Thyroid gland (tissue), 4 donors: ENCODE data around the gene IQGAP3. TPM values are rescaled to one million over a fixed set of nuclear protein-coding genes. Genes with fewer than 3 reads are reported as not detected.
"Not testable (repeated sequence)": the region's sequence is repeated elsewhere in the genome, so short reads cannot be mapped to it uniquely, and the experiment has no call there.

Source experiments
- DNase-seq, 2 donors: peaks; one replicate each; pipeline ENCODE4 v3.0.0-alpha.2; 2019
- H3K27ac ChIP-seq, 3 donors: fragments of 200-600 bp; sonication (generic); 1 replicate in 2 of 3; 2 replicates in 1 of 3; pipeline ENCODE4 v1.5.1; 2016 to 2019; ENCODE audit warnings: mild to moderate bottlenecking in 1 of 3, moderate library complexity in 1 of 3
- H3K27me3 ChIP-seq: fragments of 200-600 bp; sonication (generic); one replicate; pipeline ENCODE4 v1.5.1; 2019
- H3K36me3 ChIP-seq, 2 donors: fragments of 200-600 bp; sonication (generic); one replicate each; pipeline ENCODE4 v1.5.1; 2016 to 2019
- H3K4me1 ChIP-seq, 2 donors: fragments of 200-600 bp; sonication (generic); one replicate each; pipeline ENCODE4 v1.5.1; 2017 to 2019
- H3K4me3 ChIP-seq, 3 donors: fragments of 200-600 bp; sonication (generic); replicated peaks in 1 of 3; 1 replicate in 2 of 3; 2 replicates in 1 of 3; pipeline ENCODE4 v1.5.1; 2016; ENCODE audit warnings: mild to moderate bottlenecking in 1 of 3
- H3K9me3 ChIP-seq: fragments of 200-600 bp; sonication (generic); one replicate; pipeline ENCODE4 v1.5.1; 2017
- CTCF ChIP-seq, 6 experiments: fragments of 200-600 bp in 3 of 6; fragments of 450-650 bp in 3 of 6; sonication (generic) in 3 of 6; IDR thresholded peaks; one replicate each; pipeline ENCODE4 v1.5.1; 2016 to 2019; ENCODE audit warnings: antibody characterized with exemption in 6 of 6, mild to moderate bottlenecking in 2 of 6, inconsistent platforms in 1 of 6, moderate library complexity in 1 of 6
- POLR2A ChIP-seq, 2 donors: fragments of 450-650 bp; IDR thresholded peaks; one replicate each; pipeline ENCODE4 v1.6.1; 2017; ENCODE audit warnings: antibody characterized with exemption in 2 of 2, mild to moderate bottlenecking in 2 of 2, moderate library complexity in 1 of 2
- WGBS, 2 donors: methylation state at CpG; one replicate each; pipeline ENCODE4 v1.1.5; 2017; 5-methylcytosine and 5-hydroxymethylcytosine counted together
- intact Hi-C: fragments of 100-400 bp; cut with DNase I; formaldehyde crosslinking; loops from one replicate; pipeline ENCODE4 v1.15.1; 2023
- total RNA-seq, 4 donors: library from RNA; depleted of rRNA; stranded (reverse); fragments of >200 nt; gene quantifications; one replicate each; pipeline ENCODE4 v1.2.3, GENCODE V29; 2016

Gene IQGAP3
- total RNA-seq, 4 donors from 2014 or later = 0.15 to 1.4 (median 0.50) TPM

GRCh38 chr1:156608036-156608674 is 35.8 kb upstream of the IQGAP3 start:
- DNase-seq = peak; percentile 51 to 57
- Histone ChIP-seq H3K36me3 (no peaks in the 10 kb centered on the region), H3K27ac (no peak overlapping the region), H3K4me3 (no peak overlapping the region), H3K9me3 (no peaks in the 10 kb centered on the region), H3K4me1 (no peaks in the 10 kb centered on the region), H3K27me3 (no peaks in the 10 kb centered on the region)
- intact Hi-C loops = loop anchor here (2.0 to 5.0 kb wide), 2 partner anchors 155 to 221 kb away; no protein-coding TSS in a partner anchor
- peak in 5 of 6 experiments; percentile 34 to 89 (median 82) for TF ChIP-seq CTCF (IDR thresholded peaks at IDR 0.05)
- TF ChIP-seq POLR2A (IDR thresholded peaks at IDR 0.05) = no peak
- WGBS, 2 donors = 20 to 28% methylated on average over 7 of the region's 7 CpGs

- H3K27ac ChIP-seq, H3K9me3 ChIP-seq, H3K4me1 ChIP-seq, H3K36me3 ChIP-seq, DNase-seq, H3K27me3 ChIP-seq, H3K4me3 ChIP-seq: not testable (repeated sequence)
- WGBS, 2 donors = 64 to 81% methylated on average over 4 of the region's 4 CpGs
- intact Hi-C loops = loop anchor here (5.0 kb wide), 1 partner anchor 220 kb away; no protein-coding TSS in a partner anchor
Measured at GRCh38 chr1:156607344-156607743, 35.0 kb upstream of the IQGAP3 start.

- Histone ChIP-seq H3K4me1 (peaks cover 12 to 13% of the 10 kb centered on the region in 2 donors), H3K4me3 (no peak overlapping the region), H3K9me3 (no peaks in the 10 kb centered on the region), H3K27ac (no peak overlapping the region), H3K27me3 (no peaks in the 10 kb centered on the region), H3K36me3 (no peaks in the 10 kb centered on the region)
- 32 to 37% methylated on average over 10 of the region's 10 CpGs for WGBS, 2 donors
- intact Hi-C loops = no loop called here
- TF ChIP-seq POLR2A (IDR thresholded peaks at IDR 0.05) (no peak), CTCF (IDR thresholded peaks at IDR 0.05) (peak in 3 of 6 experiments; percentile 6 to 20 (median 12))
- DNase-seq = no peak
Measured at GRCh38 chr1:156602557-156602993, 30.2 kb upstream of the IQGAP3 start.

- H3K9me3 ChIP-seq = no peaks in the 10 kb centered on the region
- H3K27ac ChIP-seq = peak overlapping the region in 2 of 3 donors; percentile 59 to 64
- intact Hi-C loops = no loop called here
- no peak for DNase-seq
- TF ChIP-seq CTCF (IDR thresholded peaks at IDR 0.05) (no peak), POLR2A (IDR thresholded peaks at IDR 0.05) (no peak)
- peaks cover 0 to 4% of the 10 kb centered on the region in 2 donors for H3K36me3 ChIP-seq
- WGBS, 2 donors = 47 to 58% methylated on average over 12 of the region's 12 CpGs
- H3K4me3 ChIP-seq = peak overlapping the region; percentile 53 to 63 (median 61)
- no peaks in the 10 kb centered on the region for H3K27me3 ChIP-seq
- peaks cover 12 to 13% of the 10 kb centered on the region in 2 donors for H3K4me1 ChIP-seq
Measured at GRCh38 chr1:156601892-156602291, 29.5 kb upstream of the IQGAP3 start.

GRCh38 chr1:156601122-156601830 is 28.9 kb upstream of the IQGAP3 start, which contains the start of gene GPATCH4:
Gene GPATCH4 (minus strand): TSS chr1:156601479.
- no peaks in the 10 kb centered on the region for H3K27me3 ChIP-seq
- TF ChIP-seq CTCF (IDR thresholded peaks at IDR 0.05) (no peak), POLR2A (IDR thresholded peaks at IDR 0.05) (peak in 1 of 2 donors; percentile 35)
- no peaks in the 10 kb centered on the region for H3K9me3 ChIP-seq
- H3K27ac ChIP-seq = peak within 1 kb of the TSS in 2 of 3 donors; percentile 59 to 64
- H3K4me3 ChIP-seq = peak within 1 kb of the TSS; percentile 53 to 63 (median 61)
- DNase-seq = peak; percentile 74
- WGBS, 2 donors = 1 to 2% methylated on average over 31 to 33 of the region's 35 CpGs
- intact Hi-C loops = no loop called here
- peaks cover 12 to 13% of the 10 kb centered on the region in 2 donors for H3K4me1 ChIP-seq
- H3K36me3 ChIP-seq = peaks cover 0 to 4% of the 10 kb centered on the region in 2 donors
